ENCODE results near the gene CNTN5.

GRCh38 chr11:99208813-99209212, 188.1 kb downstream of the CNTN5 start:
- TF ChIP-seq, protein P1, sequence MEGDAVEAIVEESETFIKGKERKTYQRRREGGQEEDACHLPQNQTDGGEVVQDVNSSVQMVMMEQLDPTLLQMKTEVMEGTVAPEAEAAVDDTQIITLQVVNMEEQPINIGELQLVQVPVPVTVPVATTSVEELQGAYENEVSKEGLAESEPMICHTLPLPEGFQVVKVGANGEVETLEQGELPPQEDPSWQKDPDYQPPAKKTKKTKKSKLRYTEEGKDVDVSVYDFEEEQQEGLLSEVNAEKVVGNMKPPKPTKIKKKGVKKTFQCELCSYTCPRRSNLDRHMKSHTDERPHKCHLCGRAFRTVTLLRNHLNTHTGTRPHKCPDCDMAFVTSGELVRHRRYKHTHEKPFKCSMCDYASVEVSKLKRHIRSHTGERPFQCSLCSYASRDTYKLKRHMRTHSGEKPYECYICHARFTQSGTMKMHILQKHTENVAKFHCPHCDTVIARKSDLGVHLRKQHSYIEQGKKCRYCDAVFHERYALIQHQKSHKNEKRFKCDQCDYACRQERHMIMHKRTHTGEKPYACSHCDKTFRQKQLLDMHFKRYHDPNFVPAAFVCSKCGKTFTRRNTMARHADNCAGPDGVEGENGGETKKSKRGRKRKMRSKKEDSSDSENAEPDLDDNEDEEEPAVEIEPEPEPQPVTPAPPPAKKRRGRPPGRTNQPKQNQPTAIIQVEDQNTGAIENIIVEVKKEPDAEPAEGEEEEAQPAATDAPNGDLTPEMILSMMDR (IDR thresholded peaks at IDR 0.05) = no peak
- TF ChIP-seq EZH2 (IDR thresholded peaks at IDR 0.05; ENCODE audit: borderline replicate concordance, insufficient read depth, low read depth, low read length, poor library complexity, severe bottlenecking) = no peak

All from B cell (primary cell).